Liver (tissue), 3 donors: Measurements from ENCODE around the gene GSK3A.
"Not testable (repeated sequence)": the region's sequence is repeated elsewhere in the genome, so short reads cannot be mapped to it uniquely, and the experiment has no call there.

Experiments used
- ATF3 ChIP-seq: IDR thresholded peaks from 2 replicates; pipeline ENCODE4 v1.6.1; 2016; ENCODE audit warnings: antibody characterized with exemption
- EGR1 ChIP-seq, 2 donors: IDR thresholded peaks; 2 replicates each; pipeline ENCODE4 v1.6.1; 2016 to 2018; ENCODE audit warnings: antibody characterized with exemption in 2 of 2, low read depth in 2 of 2
- FOXA1 ChIP-seq: IDR thresholded peaks from 2 replicates; pipeline ENCODE4 v1.6.1; 2016; ENCODE audit warnings: antibody characterized with exemption
- GABPA ChIP-seq, 2 donors: IDR thresholded peaks in 1 of 2; conservative IDR thresholded peaks in 1 of 2; 2 replicates each; pipeline ENCODE4 v1.6.1; 2016; ENCODE audit warnings: antibody characterized with exemption in 2 of 2, mild to moderate bottlenecking in 1 of 2, moderate library complexity in 1 of 2
- HNF4G ChIP-seq: IDR thresholded peaks from 2 replicates; pipeline ENCODE4 v1.6.1; 2016; ENCODE audit warnings: antibody characterized with exemption
- JUND ChIP-seq, 2 donors: IDR thresholded peaks; 2 replicates each; pipeline ENCODE4 v1.6.1; 2016; ENCODE audit warnings: antibody characterized with exemption in 2 of 2
- MAX ChIP-seq: IDR thresholded peaks from 2 replicates; pipeline ENCODE4 v1.6.1; 2016; ENCODE audit warnings: antibody characterized with exemption
- NR2F2 ChIP-seq: IDR thresholded peaks from 2 replicates; pipeline ENCODE4 v1.6.1; 2016; ENCODE audit warnings: antibody characterized with exemption
- RAD21 ChIP-seq, 2 donors: IDR thresholded peaks; 2 replicates each; pipeline ENCODE4 v1.6.1; 2016; ENCODE audit warnings: antibody characterized with exemption in 2 of 2, mild to moderate bottlenecking in 2 of 2
- TAF1 ChIP-seq: conservative IDR thresholded peaks from 2 replicates; pipeline ENCODE4 v1.6.1; 2016; ENCODE audit warnings: antibody characterized with exemption, mild to moderate bottlenecking
- YY1 ChIP-seq: IDR thresholded peaks from 2 replicates; pipeline ENCODE4 v1.6.1; 2016; ENCODE audit warnings: antibody characterized with exemption, mild to moderate bottlenecking
- TF ChIP-seq, protein P1 (sequence below): fragments of 150-350 bp; IDR thresholded peaks from 2 replicates; pipeline ENCODE4 v1.5.1; 2017; ENCODE audit warnings: improper control_type of control experiment, low read depth, low read length; ENCODE audit not compliant: missing input control
- TF ChIP-seq, protein P2 (sequence below): IDR thresholded peaks from 2 replicates; pipeline ENCODE4 v1.6.1; 2016; ENCODE audit warnings: antibody characterized with exemption, mild to moderate bottlenecking
- TF ChIP-seq, protein P3 (sequence below): IDR thresholded peaks from 2 replicates; pipeline ENCODE4 v1.6.1; 2016; ENCODE audit warnings: antibody characterized with exemption
- donor health status: healthy.
- donor health status: healthy.

DNA sequence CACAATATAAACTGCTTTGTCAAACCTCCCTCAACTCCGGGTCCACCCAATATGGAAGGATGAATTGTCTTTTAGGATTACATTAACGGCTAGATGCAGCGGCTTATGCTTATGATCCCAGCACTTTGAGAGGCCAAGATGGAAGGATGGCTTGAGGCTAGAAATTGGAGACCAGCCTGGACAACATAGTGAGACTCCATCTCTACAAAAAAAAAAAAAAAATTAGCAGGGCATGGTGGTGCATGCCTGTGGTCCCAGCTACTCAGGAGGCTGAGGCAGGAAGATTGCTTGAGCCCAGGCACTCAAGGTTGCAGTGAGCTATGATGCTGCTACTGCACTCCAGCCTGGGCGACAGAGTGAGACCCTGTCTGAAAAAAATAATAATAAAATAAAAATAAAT, 23.7 kb upstream of the GSK3A start:
- TF ChIP-seq, protein P1, sequence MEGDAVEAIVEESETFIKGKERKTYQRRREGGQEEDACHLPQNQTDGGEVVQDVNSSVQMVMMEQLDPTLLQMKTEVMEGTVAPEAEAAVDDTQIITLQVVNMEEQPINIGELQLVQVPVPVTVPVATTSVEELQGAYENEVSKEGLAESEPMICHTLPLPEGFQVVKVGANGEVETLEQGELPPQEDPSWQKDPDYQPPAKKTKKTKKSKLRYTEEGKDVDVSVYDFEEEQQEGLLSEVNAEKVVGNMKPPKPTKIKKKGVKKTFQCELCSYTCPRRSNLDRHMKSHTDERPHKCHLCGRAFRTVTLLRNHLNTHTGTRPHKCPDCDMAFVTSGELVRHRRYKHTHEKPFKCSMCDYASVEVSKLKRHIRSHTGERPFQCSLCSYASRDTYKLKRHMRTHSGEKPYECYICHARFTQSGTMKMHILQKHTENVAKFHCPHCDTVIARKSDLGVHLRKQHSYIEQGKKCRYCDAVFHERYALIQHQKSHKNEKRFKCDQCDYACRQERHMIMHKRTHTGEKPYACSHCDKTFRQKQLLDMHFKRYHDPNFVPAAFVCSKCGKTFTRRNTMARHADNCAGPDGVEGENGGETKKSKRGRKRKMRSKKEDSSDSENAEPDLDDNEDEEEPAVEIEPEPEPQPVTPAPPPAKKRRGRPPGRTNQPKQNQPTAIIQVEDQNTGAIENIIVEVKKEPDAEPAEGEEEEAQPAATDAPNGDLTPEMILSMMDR, result not testable (repeated sequence)
- TF ChIP-seq TAF1; FOXA1; JUND (IDR thresholded peaks at IDR 0.05); YY1; ATF3; MAX; NR2F2; RAD21 (IDR thresholded peaks at IDR 0.05); EGR1 (IDR thresholded peaks at IDR 0.05; ENCODE audit: low read depth in 2 of 2); GABPA (IDR thresholded peaks at IDR 0.05 in 1 of 2, conservative IDR thresholded peaks at IDR 0.05 in 1 of 2); HNF4G: not testable (repeated sequence)
- TF ChIP-seq, protein P2, sequence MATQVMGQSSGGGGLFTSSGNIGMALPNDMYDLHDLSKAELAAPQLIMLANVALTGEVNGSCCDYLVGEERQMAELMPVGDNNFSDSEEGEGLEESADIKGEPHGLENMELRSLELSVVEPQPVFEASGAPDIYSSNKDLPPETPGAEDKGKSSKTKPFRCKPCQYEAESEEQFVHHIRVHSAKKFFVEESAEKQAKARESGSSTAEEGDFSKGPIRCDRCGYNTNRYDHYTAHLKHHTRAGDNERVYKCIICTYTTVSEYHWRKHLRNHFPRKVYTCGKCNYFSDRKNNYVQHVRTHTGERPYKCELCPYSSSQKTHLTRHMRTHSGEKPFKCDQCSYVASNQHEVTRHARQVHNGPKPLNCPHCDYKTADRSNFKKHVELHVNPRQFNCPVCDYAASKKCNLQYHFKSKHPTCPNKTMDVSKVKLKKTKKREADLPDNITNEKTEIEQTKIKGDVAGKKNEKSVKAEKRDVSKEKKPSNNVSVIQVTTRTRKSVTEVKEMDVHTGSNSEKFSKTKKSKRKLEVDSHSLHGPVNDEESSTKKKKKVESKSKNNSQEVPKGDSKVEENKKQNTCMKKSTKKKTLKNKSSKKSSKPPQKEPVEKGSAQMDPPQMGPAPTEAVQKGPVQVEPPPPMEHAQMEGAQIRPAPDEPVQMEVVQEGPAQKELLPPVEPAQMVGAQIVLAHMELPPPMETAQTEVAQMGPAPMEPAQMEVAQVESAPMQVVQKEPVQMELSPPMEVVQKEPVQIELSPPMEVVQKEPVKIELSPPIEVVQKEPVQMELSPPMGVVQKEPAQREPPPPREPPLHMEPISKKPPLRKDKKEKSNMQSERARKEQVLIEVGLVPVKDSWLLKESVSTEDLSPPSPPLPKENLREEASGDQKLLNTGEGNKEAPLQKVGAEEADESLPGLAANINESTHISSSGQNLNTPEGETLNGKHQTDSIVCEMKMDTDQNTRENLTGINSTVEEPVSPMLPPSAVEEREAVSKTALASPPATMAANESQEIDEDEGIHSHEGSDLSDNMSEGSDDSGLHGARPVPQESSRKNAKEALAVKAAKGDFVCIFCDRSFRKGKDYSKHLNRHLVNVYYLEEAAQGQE, result not testable (repeated sequence)
- TF ChIP-seq, protein P3, sequence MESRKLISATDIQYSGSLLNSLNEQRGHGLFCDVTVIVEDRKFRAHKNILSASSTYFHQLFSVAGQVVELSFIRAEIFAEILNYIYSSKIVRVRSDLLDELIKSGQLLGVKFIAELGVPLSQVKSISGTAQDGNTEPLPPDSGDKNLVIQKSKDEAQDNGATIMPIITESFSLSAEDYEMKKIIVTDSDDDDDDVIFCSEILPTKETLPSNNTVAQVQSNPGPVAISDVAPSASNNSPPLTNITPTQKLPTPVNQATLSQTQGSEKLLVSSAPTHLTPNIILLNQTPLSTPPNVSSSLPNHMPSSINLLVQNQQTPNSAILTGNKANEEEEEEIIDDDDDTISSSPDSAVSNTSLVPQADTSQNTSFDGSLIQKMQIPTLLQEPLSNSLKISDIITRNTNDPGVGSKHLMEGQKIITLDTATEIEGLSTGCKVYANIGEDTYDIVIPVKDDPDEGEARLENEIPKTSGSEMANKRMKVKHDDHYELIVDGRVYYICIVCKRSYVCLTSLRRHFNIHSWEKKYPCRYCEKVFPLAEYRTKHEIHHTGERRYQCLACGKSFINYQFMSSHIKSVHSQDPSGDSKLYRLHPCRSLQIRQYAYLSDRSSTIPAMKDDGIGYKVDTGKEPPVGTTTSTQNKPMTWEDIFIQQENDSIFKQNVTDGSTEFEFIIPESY, result not testable (repeated sequence)
